Lung (tissue), 12 donors: ENCODE data around the gene ACBD6. TPM values are rescaled to one million over a fixed set of nuclear protein-coding genes. Genes with fewer than 3 reads are reported as not detected.

Source experiments
- ATAC-seq: fragments of 200-7000 bp; cut with Tn5 transposase; one replicate; pipeline ENCODE4 v1.9.1; 2020; ENCODE audit warnings: moderate number of reproducible peaks; ENCODE audit not compliant: insufficient read depth, low FRiP score
- DNase-seq, 3 donors: peaks; one replicate each; pipeline ENCODE4 v3.0.0-alpha.2; 2013 to 2017
- H3K27ac ChIP-seq, 2 donors: one replicate each; pipeline ENCODE4 v1.5.1; 2013; ENCODE audit warnings: mild to moderate bottlenecking in 2 of 2, moderate library complexity in 2 of 2, control low read depth in 1 of 2, inconsistent platforms in 1 of 2, low read depth in 1 of 2, low read length in 1 of 2
- H3K27me3 ChIP-seq, 3 donors: one replicate each; pipeline ENCODE4 v1.5.1; 2013; ENCODE audit warnings: low read length in 2 of 3; ENCODE audit not compliant: control insufficient read depth in 3 of 3, insufficient read depth in 3 of 3
- H3K36me3 ChIP-seq, 4 donors: one replicate each; pipeline ENCODE4 v1.5.1; 2013; ENCODE audit warnings: low read length in 4 of 4, mild to moderate bottlenecking in 1 of 4, moderate library complexity in 1 of 4; ENCODE audit not compliant: control insufficient read depth in 4 of 4, insufficient read depth in 4 of 4
- H3K4me1 ChIP-seq, 5 donors: one replicate each; pipeline ENCODE4 v1.5.1; 2013; ENCODE audit warnings: low read length in 5 of 5, mild to moderate bottlenecking in 2 of 5, moderate library complexity in 1 of 5; ENCODE audit not compliant: control insufficient read depth in 5 of 5, insufficient read depth in 5 of 5
- H3K4me3 ChIP-seq: one replicate; pipeline ENCODE4 v1.5.1; 2013; ENCODE audit warnings: mild to moderate bottlenecking, control low read depth, moderate library complexity
- H3K9ac ChIP-seq, 2 donors: one replicate each; pipeline ENCODE4 v1.5.1; 2013; ENCODE audit warnings: low read length in 2 of 2, control low read depth in 1 of 2; ENCODE audit not compliant: insufficient read depth in 1 of 2
- H3K9me3 ChIP-seq, 4 donors: one replicate each; pipeline ENCODE4 v1.5.1; 2013; ENCODE audit warnings: low read length in 3 of 4, mild to moderate bottlenecking in 1 of 4, moderate library complexity in 1 of 4; ENCODE audit not compliant: control insufficient read depth in 4 of 4, insufficient read depth in 3 of 4
- WGBS, 2 donors: extraction: QIAGEN DNeasy Blood & Tissue Kit; methylation state at CpG; one replicate each; pipeline ENCODE4 v1.1.7; 2013; 5-methylcytosine and 5-hydroxymethylcytosine counted together
- polyA plus RNA-seq, 2 donors: library from polyadenylated mRNA; stranded (reverse); fragments of 200-250 nt; gene quantifications; one replicate each; pipeline ENCODE4 v1.2.1, GENCODE V29; 2013
- total RNA-seq, 2 donors: library from RNA; depleted of rRNA in 1 of 2; stranded (reverse); fragments of >200 nt in 1 of 2; gene quantifications; one replicate each; pipeline ENCODE4 v1.2.1, GENCODE V29; 2014 to 2021
- TF ChIP-seq, protein P1 (sequence below): IDR thresholded peaks from 2 replicates; pipeline ENCODE4 v1.5.1; 2012; ENCODE audit warnings: mild to moderate bottlenecking; ENCODE audit errors: control extremely low read depth, extremely low read depth
- donor health status: control.
- donor health status: control.
- donor health status: Bipolar disorder and iron deficiency.
- donor health status: healthy.
- donor health status: DM: yes; HTN: yes; CAD: no.

Gene ACBD6
- total and polyA plus RNA-seq, 4 donors, result 28.1 to 53.3 (median 41.1) TPM

DNA sequence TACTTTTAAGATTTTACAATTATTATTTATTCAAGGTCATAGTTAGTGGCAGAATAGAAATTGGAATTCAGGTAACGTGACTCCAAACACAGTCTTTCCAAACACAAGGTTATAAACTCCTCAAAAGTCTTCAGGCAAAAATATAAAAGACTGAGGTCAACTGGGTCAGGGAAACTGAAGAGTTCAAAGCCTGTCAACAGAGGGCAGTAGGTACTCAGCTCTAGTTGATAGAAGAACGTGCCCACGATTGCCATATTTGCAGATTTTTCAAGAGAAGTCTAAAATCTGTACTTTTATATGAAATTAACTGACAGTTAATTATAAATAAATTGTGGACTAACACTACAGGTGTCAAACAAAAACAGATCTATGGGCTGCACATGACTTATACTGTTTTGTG lies 137.3 kb downstream of the ACBD6 start:
- no peak for DNase-seq
- no peaks in the 10 kb centered on the region for H3K4me1 ChIP-seq
- H3K27ac ChIP-seq, result no peak overlapping the region
- no peak for ATAC-seq
- no peaks in the 10 kb centered on the region for H3K27me3 ChIP-seq
- no peak overlapping the region for H3K4me3 ChIP-seq
- peaks cover 0 to 2% (median 0%) of the 10 kb centered on the region in 4 donors for H3K36me3 ChIP-seq
- no peak overlapping the region for H3K9ac ChIP-seq
- TF ChIP-seq, protein P1, sequence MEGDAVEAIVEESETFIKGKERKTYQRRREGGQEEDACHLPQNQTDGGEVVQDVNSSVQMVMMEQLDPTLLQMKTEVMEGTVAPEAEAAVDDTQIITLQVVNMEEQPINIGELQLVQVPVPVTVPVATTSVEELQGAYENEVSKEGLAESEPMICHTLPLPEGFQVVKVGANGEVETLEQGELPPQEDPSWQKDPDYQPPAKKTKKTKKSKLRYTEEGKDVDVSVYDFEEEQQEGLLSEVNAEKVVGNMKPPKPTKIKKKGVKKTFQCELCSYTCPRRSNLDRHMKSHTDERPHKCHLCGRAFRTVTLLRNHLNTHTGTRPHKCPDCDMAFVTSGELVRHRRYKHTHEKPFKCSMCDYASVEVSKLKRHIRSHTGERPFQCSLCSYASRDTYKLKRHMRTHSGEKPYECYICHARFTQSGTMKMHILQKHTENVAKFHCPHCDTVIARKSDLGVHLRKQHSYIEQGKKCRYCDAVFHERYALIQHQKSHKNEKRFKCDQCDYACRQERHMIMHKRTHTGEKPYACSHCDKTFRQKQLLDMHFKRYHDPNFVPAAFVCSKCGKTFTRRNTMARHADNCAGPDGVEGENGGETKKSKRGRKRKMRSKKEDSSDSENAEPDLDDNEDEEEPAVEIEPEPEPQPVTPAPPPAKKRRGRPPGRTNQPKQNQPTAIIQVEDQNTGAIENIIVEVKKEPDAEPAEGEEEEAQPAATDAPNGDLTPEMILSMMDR, result no peak
- 74 to 79% methylated on average over 3 of the region's 3 CpGs for WGBS, 2 donors
- H3K9me3 ChIP-seq, result peaks cover 0 to 2% (median 0%) of the 10 kb centered on the region in 4 donors

DNA sequence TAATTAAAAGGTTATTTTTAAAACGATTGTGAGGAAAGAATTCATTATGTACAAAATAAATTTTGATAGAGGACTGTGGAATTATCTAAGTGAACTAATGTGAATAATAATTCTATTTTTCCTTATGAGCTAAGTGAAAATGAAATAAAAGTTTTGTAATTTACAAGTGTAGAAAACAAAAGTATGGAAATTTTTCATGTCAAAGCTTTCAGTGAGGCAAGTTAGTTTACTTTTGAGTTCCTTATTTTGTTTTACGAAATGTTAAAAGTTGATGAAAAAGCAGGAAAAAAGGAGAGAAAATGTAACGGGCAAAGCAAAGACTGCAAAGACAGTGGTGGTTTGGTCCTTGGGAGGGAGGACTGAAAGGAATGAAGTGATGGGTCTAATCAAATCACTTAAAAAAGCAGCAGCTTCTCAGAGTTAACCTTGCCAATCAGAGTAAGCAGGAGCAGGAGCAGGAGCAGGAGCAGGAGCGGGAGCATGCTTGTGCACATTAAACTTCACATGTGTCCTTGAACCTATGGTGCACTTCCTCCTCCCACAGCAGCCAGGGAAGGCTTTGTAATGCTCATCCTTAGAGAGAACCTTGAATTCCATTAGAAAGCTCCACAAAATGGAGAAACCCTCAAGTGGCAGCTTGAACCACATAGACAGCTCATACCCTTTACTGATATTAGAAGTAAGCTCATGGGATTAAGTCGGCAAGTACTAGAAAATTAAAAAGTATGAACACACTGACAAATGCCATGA lies 139.0 kb downstream of the ACBD6 start:
- Histone ChIP-seq H3K9ac (no peak overlapping the region), H3K4me1 (peaks cover 0 to 12% (median 0%) of the 10 kb centered on the region in 5 donors), H3K27ac (no peak overlapping the region), H3K4me3 (no peak overlapping the region), H3K27me3 (no peaks in the 10 kb centered on the region), H3K36me3 (no peaks in the 10 kb centered on the region), H3K9me3 (no peaks in the 10 kb centered on the region)
- DNase-seq, result no peak
- ATAC-seq, result no peak
- TF ChIP-seq, protein P1, result no peak
- WGBS, 2 donors, result 77 to 92% methylated on average over 5 of the region's 5 CpGs

DNA sequence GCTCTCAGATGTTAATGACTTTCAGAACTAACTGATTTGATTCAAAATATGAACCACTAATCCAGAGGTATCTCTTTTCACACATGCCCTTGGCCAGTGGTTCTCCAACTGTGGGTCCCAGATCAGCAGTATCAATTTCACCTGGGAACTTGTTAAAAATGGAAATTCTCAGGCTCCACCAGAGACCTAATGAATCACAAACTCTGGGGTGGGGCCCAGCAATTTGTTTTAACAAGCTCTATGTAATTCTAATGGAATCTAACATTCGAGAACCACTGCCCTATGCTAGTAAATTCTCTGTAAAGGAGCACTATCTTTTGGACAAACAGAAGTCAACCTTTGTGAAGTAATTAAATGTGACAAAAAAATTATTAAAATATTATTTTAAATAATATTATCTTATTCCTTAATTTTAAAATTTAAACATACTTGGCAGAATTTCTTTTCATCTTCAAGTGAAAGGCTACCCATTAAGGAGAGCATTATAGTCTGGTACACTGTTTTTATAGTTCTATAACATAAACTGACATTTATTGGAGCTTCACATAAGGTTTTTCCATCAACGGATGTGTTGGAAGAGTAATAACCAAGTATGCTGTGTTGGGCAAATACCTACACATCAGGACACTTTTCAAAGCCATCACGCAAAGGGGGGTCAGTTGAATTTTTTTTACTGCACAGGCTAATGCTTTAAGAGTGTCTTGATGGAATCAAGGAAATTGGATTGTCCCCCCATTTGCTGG lies 141.9 kb downstream of the ACBD6 start:
- peaks cover 0 to 12% (median 3%) of the 10 kb centered on the region in 5 donors for H3K4me1 ChIP-seq
- H3K9me3 ChIP-seq, result no peaks in the 10 kb centered on the region
- no peaks in the 10 kb centered on the region for H3K27me3 ChIP-seq
- H3K4me3 ChIP-seq, result no peak overlapping the region
- DNase-seq (no peak), ATAC-seq (no peak)
- WGBS, 2 donors, result 89 to 94% methylated on average over 3 of the region's 3 CpGs
- H3K9ac ChIP-seq, result no peak overlapping the region
- no peaks in the 10 kb centered on the region for H3K36me3 ChIP-seq
- TF ChIP-seq, protein P1, result no peak
- H3K27ac ChIP-seq, result no peak overlapping the region
